Islet of Langerhans (tissue), 1 donor: ENCODE results near the gene TEDC2.

Experiments
- FAIRE-seq: peaks from one replicate; lab custom pipeline; 2011; peaks lifted over from hg19 to GRCh38; lab: Jason Lieb, UNC

TEDC2 gene

DNA sequence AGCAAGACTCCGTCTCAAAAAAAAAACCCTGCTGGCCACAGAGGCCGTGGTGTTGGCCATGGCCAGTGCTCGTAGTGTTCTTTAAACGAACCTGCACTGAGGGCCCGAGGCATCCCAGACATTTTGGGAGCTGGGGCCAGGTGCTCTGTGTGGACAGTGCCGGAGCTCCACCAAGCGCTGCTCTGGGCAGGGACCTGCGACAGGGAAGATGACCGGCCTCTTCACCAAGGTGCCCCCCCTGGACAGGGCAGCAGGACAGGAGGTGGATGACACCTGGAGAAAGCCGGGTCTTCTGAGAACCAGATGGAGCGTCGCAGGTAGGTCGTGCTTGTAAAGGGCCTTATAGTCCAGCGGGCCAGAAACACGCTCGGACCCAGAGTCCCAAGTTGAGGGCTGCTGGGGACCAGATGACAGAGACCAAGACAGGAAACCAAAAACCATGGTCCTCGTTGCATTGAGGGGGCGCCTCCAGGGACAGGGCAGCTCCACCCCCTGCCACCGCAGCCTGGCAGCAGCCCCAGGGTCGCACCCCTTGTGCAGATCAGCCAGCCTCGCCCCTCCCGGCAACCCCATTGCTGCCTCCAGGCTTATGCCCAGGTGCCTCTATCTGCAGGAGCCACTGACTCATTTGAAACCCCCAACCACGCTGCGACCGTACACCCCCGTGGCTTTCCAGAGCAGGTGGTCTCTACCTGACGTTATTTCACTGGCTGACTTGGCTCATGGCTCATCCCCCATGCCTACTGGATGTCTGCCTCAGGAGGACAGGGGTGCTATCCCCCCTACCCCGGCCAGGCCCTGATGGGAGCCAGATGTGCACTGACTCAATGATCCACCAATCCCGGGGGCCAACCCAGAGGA, 7.0 kb downstream of the TEDC2 start:
- no peak for FAIRE-seq

DNA sequence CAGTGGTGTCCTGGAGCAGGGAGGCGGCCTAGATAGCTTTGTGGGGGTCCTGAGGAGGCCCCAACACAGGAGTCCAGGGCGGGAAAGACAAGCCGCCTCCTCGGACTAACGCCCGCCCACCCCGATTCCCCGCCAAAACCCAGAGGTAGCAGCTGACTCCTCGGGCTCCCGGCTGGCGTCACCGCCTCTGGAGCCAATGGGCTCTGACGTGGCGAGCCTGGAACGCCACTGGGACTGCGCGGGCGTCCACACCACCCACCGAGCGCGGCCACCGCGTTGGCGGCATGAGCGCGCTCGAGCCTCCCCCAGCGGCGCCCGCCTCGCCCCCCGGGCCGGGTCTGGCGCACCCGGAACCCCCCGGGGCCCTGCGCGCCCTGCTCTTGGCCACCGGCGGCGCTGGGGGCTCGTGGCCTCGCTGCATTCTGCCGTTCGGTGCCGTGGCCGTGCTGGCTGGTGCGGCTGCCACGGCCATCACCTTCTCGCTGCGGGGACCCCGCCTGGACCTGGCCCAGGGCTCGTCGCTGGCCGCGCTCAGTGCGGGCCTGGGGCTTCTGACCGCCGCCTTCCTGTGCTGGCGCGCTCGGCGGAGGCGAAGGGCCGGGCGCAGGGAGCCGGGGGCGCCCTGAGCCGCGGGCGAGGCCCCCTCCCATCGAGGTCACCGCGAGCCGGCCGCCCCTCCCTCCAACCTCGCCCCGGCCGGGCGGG, 7.8 kb downstream of the TEDC2 start:
- FAIRE-seq: no peak

DNA sequence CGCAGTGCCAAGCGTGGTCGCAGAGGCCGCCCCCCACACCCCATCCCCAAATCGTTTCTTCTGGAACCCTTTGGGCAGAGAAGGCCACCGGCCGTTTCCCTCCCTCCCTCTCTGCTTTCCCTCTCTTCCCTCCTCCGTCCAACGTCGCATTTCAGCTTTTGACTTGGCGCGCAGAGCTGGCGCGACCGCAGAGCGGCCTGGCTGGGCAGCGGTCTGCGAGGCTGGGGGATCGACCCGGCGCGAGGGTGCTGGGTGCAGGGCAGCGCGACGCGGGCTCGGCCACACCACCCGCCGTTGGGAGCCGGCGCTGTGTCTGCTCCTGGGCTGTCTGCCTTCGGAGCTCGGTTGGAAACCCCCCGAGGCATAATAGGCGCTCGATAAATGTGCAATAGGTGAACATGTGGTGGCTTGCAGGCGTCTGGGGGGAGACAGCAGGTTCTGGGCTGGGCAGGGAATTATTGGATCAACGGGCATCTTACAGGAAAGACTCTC, 8.4 kb downstream of the TEDC2 start:
- no peak for FAIRE-seq

DNA sequence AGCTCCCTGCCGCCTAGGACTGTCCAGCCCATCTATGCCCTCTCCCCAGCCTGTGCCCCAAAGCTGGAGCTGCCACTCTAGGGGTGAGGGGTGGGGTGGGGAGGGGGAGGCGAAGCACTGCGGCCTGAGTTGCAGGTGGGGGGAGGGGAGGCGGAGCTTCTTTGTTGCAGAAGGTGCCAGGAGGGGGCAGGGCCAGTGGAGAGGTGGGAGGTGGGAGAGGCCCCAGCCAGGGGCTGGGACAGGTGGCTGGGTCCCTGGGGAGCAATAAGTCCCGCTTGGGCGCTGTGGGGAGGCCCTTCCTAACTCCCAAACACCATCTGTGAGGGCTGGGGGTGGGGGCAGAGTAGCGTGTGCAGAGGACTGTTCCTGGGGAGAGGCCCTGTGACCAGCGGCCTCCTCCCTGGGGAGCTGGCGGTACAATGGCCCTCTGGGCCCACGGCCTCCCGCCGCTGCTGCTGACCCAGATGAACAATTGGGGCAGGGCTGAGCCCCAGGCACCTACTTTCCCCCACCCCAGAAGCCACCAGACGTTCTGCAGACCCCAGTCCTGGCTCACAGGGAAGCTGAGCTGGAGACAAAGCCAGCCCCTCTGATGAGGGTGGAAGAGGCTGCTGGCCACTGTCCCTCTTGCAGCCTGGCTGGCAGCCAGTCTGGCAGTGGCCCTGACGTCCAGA, 9.0 kb downstream of the TEDC2 start:
- no peak for FAIRE-seq

DNA sequence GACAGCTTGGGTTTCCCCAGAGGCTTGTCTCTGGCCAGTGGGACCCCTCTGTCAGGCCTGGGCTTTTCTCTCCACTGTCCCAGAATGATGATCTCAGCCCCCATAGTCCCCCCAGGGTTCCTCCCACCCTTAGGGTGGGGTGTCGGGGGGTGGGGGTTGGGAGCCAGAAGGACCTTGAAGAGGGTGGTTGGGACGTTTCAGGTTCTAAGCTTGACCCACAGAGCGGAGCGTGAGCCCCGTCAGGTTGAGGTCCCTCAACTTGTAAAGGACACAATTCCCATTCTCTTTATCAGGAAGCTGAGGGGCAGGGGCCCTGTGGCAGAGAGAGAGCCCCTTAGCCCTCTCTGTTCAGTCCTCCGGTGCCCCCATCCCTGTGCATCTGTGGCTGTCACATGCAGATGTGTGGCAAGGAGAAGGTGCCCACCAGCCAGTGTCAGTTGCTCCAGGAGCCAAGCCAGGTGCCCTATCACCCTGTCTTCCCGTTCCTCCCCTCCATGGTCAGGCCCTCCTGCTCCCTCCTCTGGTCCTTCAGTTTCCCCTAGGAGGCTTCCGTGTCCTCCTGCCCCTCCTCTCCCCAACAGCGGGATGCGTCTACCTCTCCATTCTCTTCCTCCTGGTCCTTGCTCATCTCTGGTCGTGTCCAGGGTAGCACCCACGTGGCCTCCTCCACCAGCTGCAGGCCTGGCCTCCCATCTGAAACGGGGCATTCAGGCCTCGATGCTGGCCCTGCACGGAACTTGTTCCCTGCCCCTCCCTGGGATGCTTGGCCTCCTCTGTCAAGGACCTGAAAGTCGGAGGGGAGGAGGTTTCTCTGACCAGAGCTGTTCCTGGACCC, 9.7 kb downstream of the TEDC2 start:
- FAIRE-seq: no peak

DNA sequence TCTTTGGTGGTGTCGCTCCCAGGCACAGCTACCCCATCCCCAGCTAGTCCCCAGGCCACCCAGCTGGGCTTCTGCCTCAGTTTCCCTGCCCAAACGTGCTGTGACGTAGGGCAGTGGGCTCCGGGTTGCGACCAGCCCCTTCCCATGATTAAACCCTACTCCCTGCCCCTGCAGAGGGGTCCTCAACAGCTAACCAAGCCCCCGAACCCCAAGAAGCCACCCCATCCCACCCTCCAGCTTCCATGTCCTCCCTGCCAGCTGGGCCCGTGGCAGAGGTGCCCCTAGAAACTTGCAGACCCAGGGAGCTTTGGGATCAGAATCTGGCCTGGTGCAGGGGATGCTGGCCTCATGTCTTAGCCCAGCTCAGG, 10.3 kb downstream of the TEDC2 start:
- FAIRE-seq: no peak

DNA sequence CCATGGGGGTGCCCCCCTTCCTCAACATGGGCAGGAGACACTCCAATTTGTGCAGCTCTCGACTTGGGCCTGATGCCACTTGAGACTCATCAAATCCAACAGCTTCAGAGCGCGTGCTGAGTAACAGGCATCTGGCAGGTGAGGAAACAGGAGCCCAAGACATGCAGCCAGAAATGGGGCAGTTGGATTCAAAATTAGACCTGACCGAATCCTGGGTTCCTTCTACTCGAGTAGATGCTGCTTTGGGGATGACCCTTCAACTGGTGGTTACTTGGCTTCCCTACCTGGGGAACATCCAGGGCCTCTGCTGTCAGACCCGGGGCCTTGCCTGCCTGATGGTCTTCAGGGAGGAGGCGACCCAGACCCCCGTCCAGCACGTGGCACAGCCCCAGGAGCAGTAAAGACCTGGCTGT, 10.7 kb downstream of the TEDC2 start:
- no peak for FAIRE-seq

DNA sequence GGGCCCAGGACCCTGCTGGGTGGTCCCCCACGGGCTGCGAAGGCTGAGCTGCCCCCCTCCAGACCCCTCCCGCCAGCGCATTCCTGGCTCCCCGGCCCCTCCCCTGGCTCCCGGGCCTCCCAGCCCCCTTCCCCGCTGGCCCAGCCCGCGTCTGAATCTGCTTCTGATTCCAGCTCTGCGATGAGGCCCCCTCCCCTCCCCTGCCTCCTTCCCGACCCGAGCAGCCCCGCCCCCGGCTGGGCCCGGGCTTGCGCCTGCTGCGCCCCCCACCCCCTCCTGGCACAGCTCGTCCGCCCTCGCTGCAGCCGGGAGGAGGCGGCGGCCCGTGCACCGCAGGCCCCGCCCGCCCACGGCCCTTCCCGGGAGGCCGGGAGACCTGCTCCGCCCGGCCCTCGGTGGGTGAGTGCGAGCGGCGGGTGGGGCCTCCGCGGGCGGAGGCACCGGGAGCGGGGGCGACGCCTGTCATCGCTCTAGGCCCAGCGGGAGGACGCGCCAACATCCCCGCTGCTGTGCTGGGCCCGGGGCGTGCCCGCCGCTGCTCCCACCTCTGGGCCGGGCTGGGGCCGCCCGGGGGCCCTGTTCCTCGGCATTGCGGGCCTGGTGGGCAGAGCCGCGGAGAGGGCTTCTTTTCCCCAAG, 11.2 kb downstream of the TEDC2 start, which contains the start of gene NTN3:
NTN3 (plus strand) TSS at position 282 of the 637 bp plus-strand sequence. CDS start 405 bp downstream, outside the sequence.
- no peak for FAIRE-seq

DNA sequence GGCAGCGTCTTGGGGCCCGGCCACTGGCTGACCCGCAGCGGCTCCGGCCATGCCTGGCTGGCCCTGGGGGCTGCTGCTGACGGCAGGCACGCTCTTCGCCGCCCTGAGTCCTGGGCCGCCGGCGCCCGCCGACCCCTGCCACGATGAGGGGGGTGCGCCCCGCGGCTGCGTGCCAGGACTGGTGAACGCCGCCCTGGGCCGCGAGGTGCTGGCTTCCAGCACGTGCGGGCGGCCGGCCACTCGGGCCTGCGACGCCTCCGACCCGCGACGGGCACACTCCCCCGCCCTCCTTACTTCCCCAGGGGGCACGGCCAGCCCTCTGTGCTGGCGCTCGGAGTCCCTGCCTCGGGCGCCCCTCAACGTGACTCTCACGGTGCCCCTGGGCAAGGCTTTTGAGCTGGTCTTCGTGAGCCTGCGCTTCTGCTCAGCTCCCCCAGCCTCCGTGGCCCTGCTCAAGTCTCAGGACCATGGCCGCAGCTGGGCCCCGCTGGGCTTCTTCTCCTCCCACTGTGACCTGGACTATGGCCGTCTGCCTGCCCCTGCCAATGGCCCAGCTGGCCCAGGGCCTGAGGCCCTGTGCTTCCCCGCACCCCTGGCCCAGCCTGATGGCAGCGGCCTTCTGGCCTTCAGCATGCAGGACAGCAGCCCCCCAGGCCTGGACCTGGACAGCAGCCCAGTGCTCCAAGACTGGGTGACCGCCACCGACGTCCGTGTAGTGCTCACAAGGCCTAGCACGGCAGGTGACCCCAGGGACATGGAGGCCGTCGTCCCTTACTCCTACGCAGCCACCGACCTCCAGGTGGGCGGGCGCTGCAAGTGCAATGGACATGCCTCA, 12.0 kb downstream of the TEDC2 start:
- no peak for FAIRE-seq

DNA sequence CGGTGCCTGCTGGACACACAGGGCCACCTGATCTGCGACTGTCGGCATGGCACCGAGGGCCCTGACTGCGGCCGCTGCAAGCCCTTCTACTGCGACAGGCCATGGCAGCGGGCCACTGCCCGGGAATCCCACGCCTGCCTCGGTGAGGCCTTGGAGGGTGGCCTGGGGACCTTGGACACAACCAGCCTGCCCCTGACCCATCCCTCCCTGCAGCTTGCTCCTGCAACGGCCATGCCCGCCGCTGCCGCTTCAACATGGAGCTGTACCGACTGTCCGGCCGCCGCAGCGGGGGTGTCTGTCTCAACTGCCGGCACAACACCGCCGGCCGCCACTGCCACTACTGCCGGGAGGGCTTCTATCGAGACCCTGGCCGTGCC, 12.6 kb downstream of the TEDC2 start:
- FAIRE-seq: no peak

DNA sequence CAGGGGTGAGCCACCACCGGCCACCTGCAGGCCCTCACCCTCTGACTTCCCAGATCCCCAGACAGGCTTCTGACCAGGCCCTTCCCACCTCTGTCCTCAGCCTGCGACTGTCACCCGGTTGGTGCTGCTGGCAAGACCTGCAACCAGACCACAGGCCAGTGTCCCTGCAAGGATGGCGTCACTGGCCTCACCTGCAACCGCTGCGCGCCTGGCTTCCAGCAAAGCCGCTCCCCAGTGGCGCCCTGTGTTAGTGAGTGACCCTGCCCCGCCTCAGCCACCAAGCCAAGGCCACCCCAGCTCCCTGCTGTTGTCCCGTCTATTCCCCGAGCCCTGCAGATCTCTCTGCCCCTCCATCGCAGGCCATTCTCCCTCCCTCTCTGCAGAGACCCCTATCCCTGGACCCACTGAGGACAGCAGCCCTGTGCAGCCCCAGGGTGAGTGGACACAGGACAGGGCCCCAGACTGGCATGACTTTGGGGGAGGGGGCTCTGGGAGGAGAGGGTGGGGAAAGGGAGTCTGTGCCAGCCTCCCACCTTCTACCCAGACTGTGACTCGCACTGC, 13.1 kb downstream of the TEDC2 start:
- FAIRE-seq: no peak

DNA sequence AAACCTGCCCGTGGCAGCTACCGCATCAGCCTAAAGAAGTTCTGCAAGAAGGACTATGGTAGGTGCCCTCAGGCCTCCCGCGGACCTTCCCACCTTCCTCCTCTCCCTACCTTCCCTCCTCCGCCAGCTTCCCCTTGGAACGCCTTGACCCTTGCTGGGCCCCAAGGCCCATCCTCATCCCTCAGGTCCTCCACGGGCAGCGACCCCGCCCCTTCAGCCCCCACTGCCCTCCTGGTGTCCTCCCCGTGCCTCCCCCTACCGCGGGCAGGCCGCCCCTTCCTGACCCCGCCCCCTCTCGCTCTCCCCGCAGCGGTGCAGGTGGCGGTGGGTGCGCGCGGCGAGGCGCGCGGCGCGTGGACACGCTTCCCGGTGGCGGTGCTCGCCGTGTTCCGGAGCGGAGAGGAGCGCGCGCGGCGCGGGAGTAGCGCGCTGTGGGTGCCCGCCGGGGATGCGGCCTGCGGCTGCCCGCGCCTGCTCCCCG, 13.6 kb downstream of the TEDC2 start:
- FAIRE-seq: no peak

DNA sequence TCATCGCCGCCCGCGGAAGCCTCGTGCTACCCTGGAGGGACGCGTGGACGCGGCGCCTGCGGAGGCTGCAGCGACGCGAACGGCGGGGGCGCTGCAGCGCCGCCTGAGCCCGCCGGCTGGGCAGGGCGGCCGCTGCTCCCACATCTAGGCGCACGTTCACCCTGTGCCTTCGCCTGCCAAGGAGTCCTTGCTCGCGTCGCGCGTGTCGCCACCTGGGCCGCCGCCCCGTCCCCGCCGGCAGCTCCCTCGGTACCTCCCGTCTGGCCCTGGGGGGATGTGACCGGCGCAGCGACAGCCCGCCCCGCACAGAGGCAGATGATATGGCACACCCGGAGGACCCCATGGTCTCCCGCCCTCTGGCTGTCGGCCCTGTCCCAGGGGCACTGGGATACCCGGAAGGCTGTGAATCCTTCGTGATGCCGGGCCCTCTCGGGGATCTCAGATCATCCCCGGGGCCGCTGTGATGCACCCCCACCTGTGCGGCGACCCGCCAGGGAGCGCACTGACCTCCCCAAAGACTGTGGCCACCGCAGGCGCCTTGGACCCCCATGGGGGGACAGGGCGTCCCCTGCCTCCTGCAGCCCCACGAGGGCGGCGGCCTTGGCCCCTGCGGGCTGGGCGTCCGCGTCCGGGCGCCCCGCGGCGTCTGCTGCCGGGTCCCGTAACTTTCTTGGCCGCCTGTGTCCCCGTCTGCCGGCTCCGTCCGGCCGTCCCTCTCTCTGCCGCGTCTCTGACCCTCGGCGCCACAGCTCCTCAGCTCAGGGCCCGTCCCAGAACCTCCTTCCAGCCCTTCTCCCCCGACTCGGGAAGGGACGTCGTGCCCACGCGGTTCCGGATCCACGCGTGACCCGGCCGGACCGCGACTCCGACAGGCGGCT, 14.3 kb downstream of the TEDC2 start:
- no peak for FAIRE-seq

DNA sequence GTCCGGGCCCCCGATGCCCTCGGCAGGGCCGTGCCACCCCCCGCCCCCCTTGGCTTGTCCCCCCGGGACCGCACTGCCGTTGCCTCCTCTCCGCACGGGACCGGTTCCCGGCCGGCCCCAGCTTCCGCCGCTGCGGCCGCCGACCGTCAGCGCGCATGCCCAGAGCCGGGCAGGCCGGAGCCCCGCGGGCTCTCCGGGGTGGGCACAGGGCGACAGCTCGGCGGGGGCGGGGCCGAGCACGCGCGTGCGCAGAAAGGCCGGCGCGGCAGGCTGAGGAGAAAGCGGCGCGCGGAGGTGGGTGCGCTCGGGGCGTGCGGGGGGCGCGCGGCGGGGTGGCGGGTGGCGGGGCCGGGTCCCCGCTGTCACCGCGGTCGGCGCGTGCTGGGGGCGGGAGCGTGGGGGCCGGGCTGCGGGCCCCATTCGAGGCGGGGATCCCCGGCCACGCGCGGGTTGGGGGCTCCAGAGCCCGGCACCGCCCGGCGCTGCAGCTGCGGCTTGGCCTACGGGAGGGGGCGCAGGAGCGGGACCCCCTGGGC, 15.0 kb downstream of the TEDC2 start, which contains the start of gene TBC1D24:
TBC1D24 (plus strand) TSS at position 251 of the 536 bp plus-strand sequence. CDS start 21,022 bp downstream, outside the sequence.
- FAIRE-seq: no peak

DNA sequence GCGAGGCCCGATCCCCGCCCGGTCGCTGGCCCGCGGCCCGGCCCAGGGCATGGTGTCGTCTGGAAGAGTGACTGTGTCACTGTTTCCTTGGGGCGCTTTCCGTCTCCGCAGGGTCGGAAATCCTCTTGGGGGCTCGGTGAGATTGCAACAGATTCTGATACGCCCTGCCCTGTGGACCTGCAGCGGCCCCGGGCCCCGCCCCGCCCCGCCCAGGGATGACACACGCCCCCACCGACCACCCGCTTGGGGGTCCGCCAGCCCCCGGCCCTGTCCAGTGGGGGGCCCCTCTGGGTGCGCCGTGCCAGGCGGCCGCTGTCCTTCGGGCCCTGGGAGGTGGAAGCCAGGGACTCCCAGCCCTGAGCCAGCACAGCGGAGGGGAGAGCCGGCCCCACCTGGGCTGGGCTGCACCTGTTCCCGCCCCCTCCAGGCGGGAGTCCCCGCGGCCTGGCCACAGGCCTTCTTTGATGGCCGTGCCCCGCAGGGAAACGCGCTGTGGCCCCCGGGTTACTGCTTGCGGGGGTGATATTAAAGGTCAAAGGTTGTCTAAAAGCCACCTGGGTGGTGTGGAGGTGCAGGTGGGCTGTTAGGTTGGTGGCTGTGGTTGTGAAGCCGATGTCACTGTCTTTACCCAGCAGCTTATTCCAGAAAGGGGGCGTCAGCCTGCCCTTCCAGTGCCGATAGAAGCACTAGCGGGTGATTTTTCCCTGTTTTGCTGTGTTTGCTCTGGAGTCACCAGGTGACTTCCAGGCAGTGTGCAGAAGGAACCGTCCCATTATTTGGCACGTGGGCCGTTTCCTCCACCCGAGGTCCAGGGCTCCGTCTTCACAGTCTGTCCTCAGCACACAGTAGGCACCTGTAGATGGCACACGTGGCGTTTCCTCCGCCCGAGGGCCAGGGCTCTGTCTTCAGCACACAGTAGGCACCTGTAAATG, 15.8 kb downstream of the TEDC2 start:
- FAIRE-seq: no peak

DNA sequence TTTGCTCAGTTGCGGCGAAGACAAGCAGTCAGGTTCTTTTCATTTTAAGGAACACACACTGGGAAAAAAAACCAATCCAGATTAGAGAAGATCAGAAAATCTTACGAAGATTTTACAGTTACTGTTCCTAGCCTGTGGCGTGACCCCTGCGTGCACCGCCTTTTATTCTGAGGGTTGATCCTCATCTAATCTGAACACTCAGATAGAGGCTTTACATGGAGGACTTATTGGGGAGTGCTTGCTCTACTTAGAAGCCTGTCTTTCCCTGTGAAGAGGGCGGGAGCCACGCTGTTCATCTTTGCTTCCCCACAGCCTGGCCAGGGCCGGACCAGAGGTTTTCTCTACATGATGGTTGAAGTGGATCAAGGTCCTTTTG, 16.4 kb downstream of the TEDC2 start:
- no peak for FAIRE-seq

DNA sequence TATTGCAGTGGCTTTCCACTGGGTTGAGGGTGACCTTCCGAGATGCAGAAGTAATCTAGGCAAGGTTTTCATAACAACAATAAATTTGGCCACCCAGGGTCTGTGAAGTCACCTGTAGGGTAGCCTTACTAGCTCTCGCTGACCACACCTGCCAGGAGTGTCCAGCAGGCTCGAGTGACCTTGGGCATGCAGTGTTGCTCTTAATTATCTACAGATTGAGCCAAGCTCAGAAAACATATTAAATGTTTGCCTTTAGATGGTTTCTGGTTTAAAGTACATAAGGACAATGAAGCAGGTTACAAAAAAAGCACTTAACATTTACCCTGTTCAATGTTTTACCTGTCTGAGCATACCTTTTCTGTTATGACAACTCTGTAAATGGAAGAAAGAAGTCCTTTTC, 16.8 kb downstream of the TEDC2 start:
- no peak for FAIRE-seq

DNA sequence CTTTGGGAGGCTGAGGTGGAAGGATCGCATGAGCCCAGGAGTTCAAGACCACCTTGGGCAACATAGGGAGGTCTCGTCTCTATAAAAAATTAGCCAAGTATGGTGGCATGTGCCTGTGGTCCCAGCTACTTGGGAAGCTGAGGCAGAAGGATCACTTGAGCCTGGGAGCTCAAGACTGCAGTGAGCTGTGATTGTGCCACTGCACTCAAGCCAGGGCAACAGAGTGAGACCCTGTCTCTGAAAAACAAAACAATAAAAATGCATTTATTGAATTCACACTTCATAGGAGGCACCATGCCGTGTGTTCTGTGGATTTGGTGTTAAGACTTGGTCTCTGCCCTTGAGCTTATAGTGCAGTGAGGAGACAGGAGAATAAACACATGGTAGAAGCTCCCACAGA, 17.4 kb downstream of the TEDC2 start:
- no peak for FAIRE-seq
